Left lung (tissue), 10 donors: ENCODE results near the gene SORL1. TPM values are rescaled to one million over a fixed set of nuclear protein-coding genes. Genes with fewer than 3 reads are reported as not detected.

ENCODE experiments used
- ATAC-seq: fragments of 200-7000 bp; cut with Tn5 transposase; one replicate; pipeline ENCODE4 v1.9.1; 2020; ENCODE audit warnings: moderate library complexity
- DNase-seq, 4 donors: peaks; one replicate each; pipeline ENCODE4 v3.0.0-alpha.2; 2013 to 2020
- H3K27ac ChIP-seq, 2 donors: fragments of 200-600 bp; sonication (generic) in 1 of 2; one replicate each; pipeline versions ENCODE4 v1.5.0 to v1.8.0; 2020 to 2021
- H3K27me3 ChIP-seq, 2 donors: fragments of 200-600 bp; sonication (generic) in 1 of 2; one replicate each; pipeline versions ENCODE4 v1.5.0 to v1.8.0; 2020 to 2021
- H3K36me3 ChIP-seq, 2 donors: fragments of 200-600 bp; sonication (generic) in 1 of 2; one replicate each; pipeline versions ENCODE4 v1.5.0 to v1.8.0; 2020 to 2021
- H3K4me1 ChIP-seq, 2 donors: fragments of 200-600 bp; one replicate each; pipeline ENCODE4 v1.8.0; 2021
- H3K4me3 ChIP-seq, 2 donors: fragments of 200-600 bp; sonication (generic) in 1 of 2; one replicate each; pipeline versions ENCODE4 v1.5.0 to v1.8.0; 2020 to 2021; ENCODE audit warnings: mild to moderate bottlenecking in 1 of 2
- H3K9me3 ChIP-seq, 2 donors: fragments of 200-600 bp; sonication (generic) in 1 of 2; one replicate each; pipeline versions ENCODE4 v1.5.0 to v1.8.0; 2020 to 2021
- intact Hi-C, 2 donors: fragments of 100-400 bp; cut with DNase I; formaldehyde crosslinking; loops; one replicate each; pipeline versions ENCODE4 v1.11.2 to v1.14.2; 2022
- polyA plus RNA-seq, 6 donors: library from polyadenylated mRNA; unstranded; fragments of 120-200 nt; gene quantifications; one replicate each; pipeline ENCODE4 v1.2.1, GENCODE V29; 2013; ENCODE audit not compliant: insufficient read length in 6 of 6
- total RNA-seq, 2 donors: library from RNA; stranded (reverse); fragmentation: NEBNext Ultra II Directional; extraction: Animal tissue kit (Norgen Biotek cat#: 25700); gene quantifications; one replicate each; pipeline ENCODE4 v1.2.1, GENCODE V29; 2021
- TF ChIP-seq, protein P1 (sequence below), 2 donors: fragments of 200-600 bp; sonication (generic) in 1 of 2; IDR thresholded peaks; one replicate each; pipeline versions ENCODE4 v1.5.0 to v1.8.0; 2021; ENCODE audit warnings: antibody characterized with exemption in 2 of 2
- donor health status: DM: no; HTN: yes; CAD: no.
- donor health status: DM: no; HTN: no; CAD: no.

SORL1 gene
- total and polyA plus RNA-seq, 8 donors, result 29.8 to 114 (median 33.4) TPM

GRCh38 chr11:121540627-121541026 lies 88.5 kb downstream of the SORL1 start:
- DNase-seq, result no peak
- TF ChIP-seq, protein P1, sequence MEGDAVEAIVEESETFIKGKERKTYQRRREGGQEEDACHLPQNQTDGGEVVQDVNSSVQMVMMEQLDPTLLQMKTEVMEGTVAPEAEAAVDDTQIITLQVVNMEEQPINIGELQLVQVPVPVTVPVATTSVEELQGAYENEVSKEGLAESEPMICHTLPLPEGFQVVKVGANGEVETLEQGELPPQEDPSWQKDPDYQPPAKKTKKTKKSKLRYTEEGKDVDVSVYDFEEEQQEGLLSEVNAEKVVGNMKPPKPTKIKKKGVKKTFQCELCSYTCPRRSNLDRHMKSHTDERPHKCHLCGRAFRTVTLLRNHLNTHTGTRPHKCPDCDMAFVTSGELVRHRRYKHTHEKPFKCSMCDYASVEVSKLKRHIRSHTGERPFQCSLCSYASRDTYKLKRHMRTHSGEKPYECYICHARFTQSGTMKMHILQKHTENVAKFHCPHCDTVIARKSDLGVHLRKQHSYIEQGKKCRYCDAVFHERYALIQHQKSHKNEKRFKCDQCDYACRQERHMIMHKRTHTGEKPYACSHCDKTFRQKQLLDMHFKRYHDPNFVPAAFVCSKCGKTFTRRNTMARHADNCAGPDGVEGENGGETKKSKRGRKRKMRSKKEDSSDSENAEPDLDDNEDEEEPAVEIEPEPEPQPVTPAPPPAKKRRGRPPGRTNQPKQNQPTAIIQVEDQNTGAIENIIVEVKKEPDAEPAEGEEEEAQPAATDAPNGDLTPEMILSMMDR (IDR thresholded peaks at IDR 0.05), result no peak
- Histone ChIP-seq H3K36me3 (peaks cover 0 to 53% of the 10 kb centered on the region in 2 donors), H3K4me1 (no peaks in the 10 kb centered on the region), H3K27ac (no peak overlapping the region), H3K4me3 (no peak overlapping the region), H3K9me3 (no peaks in the 10 kb centered on the region), H3K27me3 (no peaks in the 10 kb centered on the region)
- ATAC-seq, result peak; percentile 61
- intact Hi-C loops, result no loop called here

DNA sequence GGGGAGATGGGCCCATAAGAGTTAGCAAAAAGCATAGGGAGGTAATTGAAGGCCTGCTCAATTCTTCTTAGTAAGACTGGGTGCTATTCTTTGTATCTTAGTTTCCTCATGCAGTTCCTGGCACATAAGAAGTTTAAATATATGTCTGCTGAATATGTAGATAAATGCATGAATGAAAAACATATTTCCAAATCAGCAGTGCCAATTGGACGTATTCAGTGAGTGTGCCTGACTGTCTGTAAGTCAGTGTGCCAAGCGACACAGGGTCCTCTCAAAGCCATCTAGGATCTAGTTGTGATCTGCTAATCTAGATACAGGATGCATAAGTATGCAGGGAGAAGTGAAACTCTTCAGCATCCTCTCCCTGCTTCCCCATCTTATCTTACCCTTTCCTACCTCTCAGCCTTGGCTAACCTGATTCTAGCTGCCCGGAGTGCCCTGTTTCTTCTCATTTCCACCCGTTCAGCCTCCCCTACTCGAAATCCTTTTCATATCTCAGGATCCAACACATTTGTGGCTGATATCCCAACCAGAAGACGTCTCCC lies 91.8 kb downstream of the SORL1 start:
- TF ChIP-seq, protein P1 (IDR thresholded peaks at IDR 0.05), result no peak
- intact Hi-C loops, result no loop called here
- DNase-seq (no peak), ATAC-seq (no peak)
- no peak overlapping the region for H3K4me3 ChIP-seq
- no peak overlapping the region for H3K27ac ChIP-seq
- H3K36me3 ChIP-seq, result peaks cover 0 to 55% of the 10 kb centered on the region in 2 donors
- H3K9me3 ChIP-seq, result no peaks in the 10 kb centered on the region
- no peaks in the 10 kb centered on the region for H3K4me1 ChIP-seq
- no peaks in the 10 kb centered on the region for H3K27me3 ChIP-seq

- Histone ChIP-seq H3K4me1 (no peaks in the 10 kb centered on the region), H3K4me3 (no peak overlapping the region), H3K27me3 (no peaks in the 10 kb centered on the region), H3K36me3 (peaks cover 0 to 58% of the 10 kb centered on the region in 2 donors), H3K27ac (no peak overlapping the region), H3K9me3 (no peaks in the 10 kb centered on the region)
- DNase-seq (no peak), ATAC-seq (no peak)
- TF ChIP-seq, protein P1 (IDR thresholded peaks at IDR 0.05), result no peak
- intact Hi-C loops, result no loop called here
These were observed 92.8 kb downstream of the SORL1 start for GRCh38 chr11:121544956-121545355.

- DNase-seq (no peak), ATAC-seq (no peak)
- no peaks in the 10 kb centered on the region for H3K9me3 ChIP-seq
- intact Hi-C loops, result no loop called here
- no peak overlapping the region for H3K4me3 ChIP-seq
- peaks cover 0 to 73% of the 10 kb centered on the region in 2 donors for H3K36me3 ChIP-seq
- H3K27ac ChIP-seq, result no peak overlapping the region
- H3K27me3 ChIP-seq, result no peaks in the 10 kb centered on the region
- TF ChIP-seq, protein P1 (IDR thresholded peaks at IDR 0.05), result no peak
- no peaks in the 10 kb centered on the region for H3K4me1 ChIP-seq
These were observed 95.5 kb downstream of the SORL1 start for GRCh38 chr11:121547574-121547973.

DNA sequence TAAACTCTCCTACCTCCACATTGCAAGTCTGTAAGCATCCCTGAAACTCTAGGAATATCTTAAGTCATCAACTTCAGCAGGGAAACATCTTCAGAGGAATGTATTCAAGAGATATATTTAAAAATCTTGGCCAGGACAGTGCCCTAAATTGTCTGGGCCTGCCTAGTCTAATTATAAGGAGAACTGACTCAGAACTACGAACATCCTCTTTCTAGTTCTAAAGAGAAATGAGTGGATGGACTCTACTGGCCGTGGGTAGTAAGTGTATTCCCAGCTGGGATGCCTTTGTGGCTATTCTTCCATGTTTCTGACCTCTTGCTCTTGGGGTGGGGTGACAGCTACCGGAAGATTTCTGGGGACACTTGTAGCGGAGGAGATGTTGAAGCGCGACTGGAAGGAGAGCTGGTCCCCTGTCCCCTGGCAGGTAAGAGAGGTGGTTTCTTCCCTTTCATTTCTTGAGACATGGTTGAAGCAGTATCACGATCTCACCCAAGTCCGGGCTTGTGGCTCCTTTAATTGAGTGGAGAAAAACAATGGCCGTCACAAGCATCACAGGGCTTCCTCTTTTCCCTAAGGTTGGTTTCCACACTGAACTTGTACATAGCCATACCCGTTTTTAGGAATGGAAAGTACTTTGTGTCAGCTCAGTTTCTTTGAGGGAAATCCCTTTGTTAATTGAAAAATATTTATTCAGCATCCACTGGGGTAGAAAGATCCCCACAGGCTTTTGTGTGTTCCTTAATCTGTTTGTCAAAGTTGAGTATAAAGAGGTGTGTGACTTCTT lies 98.3 kb downstream of the SORL1 start:
- Histone ChIP-seq H3K4me3 (no peak overlapping the region), H3K9me3 (no peaks in the 10 kb centered on the region), H3K36me3 (peaks cover 0 to 78% of the 10 kb centered on the region in 2 donors), H3K4me1 (no peaks in the 10 kb centered on the region), H3K27me3 (no peaks in the 10 kb centered on the region), H3K27ac (no peak overlapping the region)
- intact Hi-C loops, result no loop called here
- DNase-seq, result no peak
- no peak for ATAC-seq
- TF ChIP-seq, protein P1 (IDR thresholded peaks at IDR 0.05), result no peak
